ENCODE measurements around the gene SYNGR4. TPM values are rescaled to one million over a fixed set of nuclear protein-coding genes. Genes with fewer than 3 reads are reported as not detected.
A peak's percentile ranks its signal among the peaks of the same experiment; 100 is the strongest.

The SYNGR4 gene
- total RNA-seq, 2 experiments from 2014 or later: 0.30 TPM; not detected in 1

DNA sequence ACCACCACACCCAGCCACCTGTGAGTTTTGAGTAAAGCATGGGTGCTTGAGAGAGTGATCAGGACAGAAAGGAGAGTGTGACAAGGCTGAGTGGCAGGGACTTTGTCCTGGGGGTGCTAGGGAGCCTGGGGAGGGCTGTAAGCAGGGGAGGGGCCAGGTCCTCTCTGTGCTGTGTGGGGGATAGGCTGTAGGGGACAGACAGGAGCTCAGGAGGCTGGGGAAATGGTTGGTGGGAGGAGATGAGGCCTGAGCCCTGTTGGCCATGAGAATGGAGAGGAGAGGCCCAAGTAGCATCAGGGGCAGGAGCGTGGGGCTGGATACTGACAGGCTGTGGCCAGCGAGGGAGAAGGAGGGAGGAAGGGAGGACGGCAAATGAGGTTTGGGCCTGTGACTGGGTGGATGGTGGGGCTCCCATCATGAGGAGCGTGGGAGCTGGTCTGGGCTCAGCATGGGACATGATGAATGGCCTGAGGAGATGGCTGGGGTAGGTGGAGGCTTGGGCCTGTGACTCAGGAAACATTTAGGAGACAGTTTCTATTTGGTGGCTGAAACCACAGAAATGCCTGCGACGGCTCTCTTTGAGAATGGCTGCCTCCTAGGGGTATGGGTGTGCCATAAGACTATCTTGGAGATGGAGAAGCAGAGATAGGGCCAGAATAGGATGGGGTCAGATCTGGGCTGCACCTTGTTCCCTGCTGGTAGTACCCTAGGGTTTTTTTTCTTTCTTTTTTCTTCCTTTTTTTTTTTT lies 54.3 kb downstream of the SYNGR4 start:
- peaks cover 23% of the 10 kb centered on the region for H3K4me1 Mint-ChIP-seq
- peaks cover 27% of the 10 kb centered on the region for H3K27me3 Mint-ChIP-seq
- peak overlapping the region; percentile 85 for H3K4me3 Mint-ChIP-seq
- H3K9me3 Mint-ChIP-seq: no peaks in the 10 kb centered on the region
- DNase-seq: no peak
- POLR2A ChIA-PET: interaction anchor here (0.6 to 2.2 kb wide), 3 partner anchors 14 to 59 kb away, joined by 3 to 5 read pairs (median 4); no protein-coding TSS in a partner anchor
- ATAC-seq (ENCODE audit: low read depth): peak; percentile 27
- H3K36me3 Mint-ChIP-seq: no peaks in the 10 kb centered on the region
- H3K27ac Mint-ChIP-seq: peak overlapping the region; percentile 89

DNA sequence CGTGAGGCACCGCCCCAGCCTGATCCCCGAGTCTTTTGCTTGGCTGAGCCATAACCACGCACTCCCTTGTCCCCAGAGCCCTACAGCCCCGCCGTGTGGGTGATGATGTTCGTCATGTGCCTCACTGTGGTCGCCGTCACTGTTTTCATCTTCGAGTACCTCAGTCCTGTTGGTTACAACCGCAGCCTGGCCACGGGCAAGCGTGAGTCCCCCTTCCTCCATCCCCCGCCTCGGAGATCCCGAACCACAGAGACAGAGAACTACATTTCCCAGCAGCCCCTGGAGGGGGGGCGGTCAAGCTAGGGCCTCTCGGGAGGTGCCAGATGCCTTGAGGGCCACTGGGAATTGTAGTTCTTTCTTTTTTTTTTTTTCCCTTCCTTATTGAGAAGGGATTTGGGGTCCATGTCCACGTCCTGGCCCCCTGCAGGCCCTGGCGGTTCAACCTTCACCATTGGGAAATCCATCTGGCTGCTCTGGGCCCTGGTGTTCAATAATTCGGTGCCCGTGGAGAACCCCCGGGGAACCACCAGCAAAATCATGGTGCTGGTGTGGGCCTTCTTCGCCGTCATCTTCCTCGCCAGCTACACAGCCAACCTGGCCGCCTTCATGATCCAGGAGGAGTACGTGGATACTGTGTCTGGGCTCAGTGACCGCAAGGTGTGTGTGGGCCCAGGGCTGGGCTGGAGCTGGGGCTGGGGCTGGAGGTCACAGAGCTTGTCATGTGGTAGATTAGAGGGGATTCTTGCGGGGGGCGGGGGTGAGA lies 55.2 kb downstream of the SYNGR4 start:
- DNase-seq (peak; percentile 73), ATAC-seq (ENCODE audit: low read depth) (peak; percentile 83)
- Mint-ChIP-seq H3K27me3 (peaks cover 21% of the 10 kb centered on the region), H3K4me3 (peak overlapping the region; percentile 85), H3K36me3 (no peaks in the 10 kb centered on the region), H3K27ac (peak overlapping the region; percentile 89), H3K4me1 (peaks cover 17% of the 10 kb centered on the region), H3K9me3 (no peaks in the 10 kb centered on the region)
- POLR2A ChIA-PET: interaction anchor here (2.2 kb wide), 1 partner anchor 16 kb away, joined by 5 read pairs; no protein-coding TSS in a partner anchor

DNA sequence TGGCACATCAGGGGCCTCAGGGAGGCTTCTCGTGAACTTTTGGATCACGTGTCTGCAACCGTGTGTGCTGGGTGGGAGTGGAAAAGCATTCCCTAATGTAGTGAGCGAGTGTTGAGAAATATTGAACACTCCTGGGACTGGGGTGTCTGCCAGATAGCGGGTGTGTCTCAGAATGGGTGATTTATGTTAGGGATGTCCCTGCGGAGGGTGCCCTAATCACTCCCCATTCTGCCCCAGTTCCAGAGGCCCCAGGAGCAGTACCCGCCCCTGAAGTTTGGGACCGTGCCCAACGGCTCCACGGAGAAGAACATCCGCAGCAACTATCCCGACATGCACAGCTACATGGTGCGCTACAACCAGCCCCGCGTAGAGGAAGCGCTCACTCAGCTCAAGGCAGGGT lies 57.4 kb downstream of the SYNGR4 start:
- H3K4me1 Mint-ChIP-seq: peaks cover 18% of the 10 kb centered on the region
- no peaks in the 10 kb centered on the region for H3K9me3 Mint-ChIP-seq
- no peaks in the 10 kb centered on the region for H3K36me3 Mint-ChIP-seq
- peaks cover 10% of the 10 kb centered on the region for H3K27me3 Mint-ChIP-seq
- H3K4me3 Mint-ChIP-seq: no peak overlapping the region
- no peak overlapping the region for H3K27ac Mint-ChIP-seq
- POLR2A ChIA-PET: no interaction called here
- ATAC-seq (ENCODE audit: low read depth) (no peak), DNase-seq (no peak)

DNA sequence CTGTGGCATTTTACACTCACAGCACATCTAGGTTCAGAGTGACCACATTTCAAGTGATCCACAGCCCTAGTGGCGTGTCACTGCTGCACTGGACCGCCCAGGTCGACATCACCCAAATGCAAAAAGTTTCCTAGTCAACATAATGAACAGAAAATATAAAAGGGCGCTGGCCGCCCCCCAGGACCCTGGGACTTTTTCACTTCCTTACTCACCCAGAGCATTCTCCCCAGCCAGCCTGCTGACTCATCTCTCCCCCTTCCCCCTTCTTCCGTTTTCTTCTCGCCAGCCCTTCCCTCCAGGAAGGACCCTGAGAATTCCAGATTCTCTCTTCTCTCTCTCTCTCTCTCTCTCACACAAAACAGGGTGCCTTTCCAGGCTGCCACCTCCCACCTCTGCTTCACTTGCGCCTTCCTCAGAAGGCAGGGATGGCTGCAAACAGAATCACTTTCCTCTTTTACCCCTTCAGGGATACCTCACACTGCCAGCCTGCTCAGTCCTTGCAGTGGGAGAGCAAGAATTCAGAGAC lies 60.6 kb downstream of the SYNGR4 start:
- peaks cover 11% of the 10 kb centered on the region for H3K27me3 Mint-ChIP-seq
- DNase-seq (no peak), ATAC-seq (ENCODE audit: low read depth) (peak; percentile 30)
- peaks cover 5% of the 10 kb centered on the region for H3K4me1 Mint-ChIP-seq
- no peak overlapping the region for H3K27ac Mint-ChIP-seq
- no peaks in the 10 kb centered on the region for H3K9me3 Mint-ChIP-seq
- peak overlapping the region; percentile 4 for H3K4me3 Mint-ChIP-seq
- H3K36me3 Mint-ChIP-seq: peaks cover under 1% of the 10 kb centered on the region
- POLR2A ChIA-PET: interaction anchor here (0.7 kb wide), 3 partner anchors 21 to 1247 kb away, joined by 3 to 6 read pairs (median 4); partner anchors contain the start of gene GRWD1

Other genes with a start within 250 kb of the SYNGR4 start
- gene LIG1, start 194.0 kb upstream of the SYNGR4 start, total RNA-seq: 100 to 1,000 TPM; 158 to 168 TPM
- gene ZSWIM9, start 193.7 kb upstream of the SYNGR4 start, total RNA-seq: 10 to 100 TPM; 10.2 to 13.3 TPM
- 100 to 1,000 TPM; 249 to 255 TPM for gene CARD8, start 108.5 kb upstream of the SYNGR4 start, total RNA-seq
- under 1 TPM in 1 of 2 experiments, not detected in 1; 0.39 TPM for gene ZNF114, start 94.3 kb upstream of the SYNGR4 start, total RNA-seq
- gene EMP3, start 38.8 kb upstream of the SYNGR4 start, total RNA-seq: 100 to 1,000 TPM; 285 to 303 TPM
- 10 to 100 TPM; 24.8 to 26.1 TPM for gene TMEM143, start 427 bp upstream of the SYNGR4 start, total RNA-seq
- gene KDELR1, start 27.2 kb downstream of the SYNGR4 start, total RNA-seq: 10 to 100 TPM; 75.8 to 75.9 TPM
- under 1 TPM; 0.14 to 0.17 TPM for gene GRIN2D, start 29.3 kb downstream of the SYNGR4 start, total RNA-seq
- gene GRWD1, start 81.6 kb downstream of the SYNGR4 start, total RNA-seq: 10 to 100 TPM; 31.3 to 36.0 TPM
- 1 to 10 TPM; 1.4 TPM for gene KCNJ14, start 91.2 kb downstream of the SYNGR4 start, total RNA-seq
- gene CYTH2, start 105.0 kb downstream of the SYNGR4 start, total RNA-seq: 10 to 100 TPM; 57.6 to 59.1 TPM
- 10 to 100 TPM; 10.2 to 12.8 TPM for gene LMTK3, start 147.5 kb downstream of the SYNGR4 start, total RNA-seq
- gene SULT2B1, start 187.8 kb downstream of the SYNGR4 start, total RNA-seq: not detected
- gene SPACA4, start 242.4 kb downstream of the SYNGR4 start, total RNA-seq: not detected